Adipocyte (in vitro differentiated cells): ENCODE measurements around the gene HYAL3.
A peak's percentile ranks its signal among the peaks of the same experiment; 100 is the strongest.
"Not testable (repeated sequence)": the region's sequence is repeated elsewhere in the genome, so short reads cannot be mapped to it uniquely, and the experiment has no call there.

Experiments
- DNase-seq: peaks from one replicate; pipeline ENCODE4 v3.0.0-alpha.2; 2015; ENCODE audit warnings: low read depth
- H3K27me3 ChIP-seq: replicated peaks from 2 replicates; pipeline ENCODE4 v1.7.0; 2013; ENCODE audit warnings: mild to moderate bottlenecking, low read length, moderate library complexity; ENCODE audit not compliant: control insufficient read depth, insufficient read depth
- H3K36me3 ChIP-seq: 2 replicates; pipeline ENCODE4 v1.7.0; 2013; ENCODE audit warnings: low read length, mild to moderate bottlenecking, moderate library complexity; ENCODE audit not compliant: control insufficient read depth, insufficient read depth, severe bottlenecking
- H3K4me1 ChIP-seq: 2 replicates; pipeline ENCODE4 v1.7.0; 2013; ENCODE audit warnings: mild to moderate bottlenecking, low read length, moderate library complexity; ENCODE audit not compliant: control insufficient read depth, insufficient read depth
- H3K4me3 ChIP-seq: 2 replicates; pipeline ENCODE4 v1.7.0; 2013; ENCODE audit warnings: mild to moderate bottlenecking, low read length, moderate library complexity
- H3K9ac ChIP-seq: 2 replicates; pipeline ENCODE4 v1.7.0; 2013; ENCODE audit warnings: mild to moderate bottlenecking, low read length, moderate library complexity
- H3K9me3 ChIP-seq: 2 replicates; pipeline ENCODE4 v1.7.0; 2013; ENCODE audit warnings: mild to moderate bottlenecking, low read length, moderate library complexity; ENCODE audit not compliant: control insufficient read depth

HYAL3 gene

DNA sequence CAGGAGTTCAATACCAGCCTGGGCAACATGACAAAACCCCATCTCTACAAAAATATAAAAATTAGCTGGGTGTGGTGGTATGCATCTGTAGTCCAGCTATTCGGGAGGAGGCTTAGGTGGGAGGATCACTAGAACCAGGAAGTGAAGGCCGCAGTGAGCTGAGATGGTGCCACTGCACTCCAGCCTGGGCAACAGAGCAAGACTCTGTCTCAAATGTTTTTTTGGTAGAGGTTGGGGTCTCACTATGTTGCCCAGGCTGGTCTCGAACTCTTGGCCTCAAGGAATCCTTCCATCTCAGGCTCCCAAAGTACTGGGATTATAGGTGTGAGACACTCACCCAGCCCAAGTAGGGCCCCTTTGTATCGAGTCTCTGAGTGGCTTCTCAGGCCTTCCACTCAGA, 5.1 kb downstream of the HYAL3 start:
- peaks cover 29% of the 10 kb centered on the region for H3K4me1 ChIP-seq
- H3K27me3 ChIP-seq, result no peaks in the 10 kb centered on the region
- no peaks in the 10 kb centered on the region for H3K9me3 ChIP-seq
- H3K9ac ChIP-seq, result no peak overlapping the region
- H3K36me3 ChIP-seq, result peaks cover 17% of the 10 kb centered on the region
- no peak overlapping the region for H3K4me3 ChIP-seq
- DNase-seq, result no peak

- Histone ChIP-seq H3K36me3 (peaks cover 26% of the 10 kb centered on the region), H3K9ac (peak overlapping the region; percentile 92), H3K4me1 (peaks cover 23% of the 10 kb centered on the region), H3K27me3 (no peaks in the 10 kb centered on the region), H3K9me3 (no peaks in the 10 kb centered on the region), H3K4me3 (peak overlapping the region; percentile 73)
- DNase-seq, result no peak
Measured at GRCh38 chr3:50293079-50293801, 6.0 kb downstream of the HYAL3 start.

GRCh38 chr3:50292159-50293078, 6.8 kb downstream of the HYAL3 start, which contains the start of gene IFRD2:
TSS of gene IFRD2 (minus strand) at chr3:50292429. CDS start at chr3:50292274, 155 bp downstream.
- peaks cover 18% of the 10 kb centered on the region for H3K4me1 ChIP-seq
- no peaks in the 10 kb centered on the region for H3K27me3 ChIP-seq
- H3K4me3 ChIP-seq, result peak within 1 kb of the TSS; percentile 95
- peak within 1 kb of the TSS; percentile 92 for H3K9ac ChIP-seq
- no peaks in the 10 kb centered on the region for H3K9me3 ChIP-seq
- peaks cover 34% of the 10 kb centered on the region for H3K36me3 ChIP-seq
- DNase-seq, result peak; percentile 99

DNA sequence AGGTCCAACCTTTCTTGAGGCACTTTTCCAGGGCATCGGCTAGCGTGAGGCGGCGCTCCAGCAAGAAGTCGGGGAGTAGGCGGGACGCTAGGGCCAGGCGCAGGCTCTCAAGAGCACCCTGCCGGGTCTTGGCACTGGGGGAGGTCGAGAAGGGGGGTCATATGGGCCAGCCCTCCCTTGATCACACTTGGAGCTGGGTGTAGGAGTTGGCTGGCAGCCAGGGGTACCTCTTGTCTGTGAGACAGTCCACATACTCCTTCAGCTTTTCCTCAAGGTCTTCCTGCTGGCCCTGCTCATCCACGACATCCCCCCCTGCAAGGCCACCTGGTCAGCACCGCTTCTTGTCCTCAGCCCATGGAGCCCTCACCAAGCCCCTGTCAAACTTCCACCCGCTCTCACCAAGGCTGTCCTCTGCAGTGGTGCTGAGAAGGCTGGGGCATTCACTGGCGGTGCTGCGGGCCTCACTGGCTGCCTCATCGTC, 9.0 kb downstream of the HYAL3 start:
- Histone ChIP-seq H3K27me3 (no peaks in the 10 kb centered on the region), H3K4me1 (peaks cover 18% of the 10 kb centered on the region), H3K4me3 (no peak overlapping the region), H3K9me3 (no peaks in the 10 kb centered on the region), H3K36me3 (peaks cover 43% of the 10 kb centered on the region), H3K9ac (no peak overlapping the region)
- no peak for DNase-seq

DNA sequence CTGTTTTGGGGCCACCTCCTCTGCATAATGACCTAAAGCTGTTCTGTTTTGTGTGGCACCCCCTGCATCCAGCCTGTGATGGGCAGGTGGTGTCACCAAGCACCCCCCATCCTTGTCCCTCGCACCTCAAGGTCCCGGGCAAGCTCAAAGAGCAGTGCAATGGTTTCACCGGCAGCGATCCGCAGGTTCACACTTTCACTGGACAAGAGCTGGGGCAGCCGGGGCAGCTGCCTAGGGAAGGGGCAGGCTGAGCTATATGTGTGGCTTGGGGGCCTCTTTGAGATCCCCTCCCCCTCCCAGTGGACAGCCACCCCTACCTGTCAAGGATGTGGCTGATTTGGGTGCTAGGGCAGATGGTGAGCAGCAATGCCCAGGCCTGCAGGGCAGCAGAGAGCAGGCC, 10.1 kb downstream of the HYAL3 start:
- Histone ChIP-seq H3K9me3 (no peaks in the 10 kb centered on the region), H3K9ac (no peak overlapping the region), H3K4me1 (peaks cover 18% of the 10 kb centered on the region), H3K36me3 (peaks cover 43% of the 10 kb centered on the region), H3K4me3 (no peak overlapping the region), H3K27me3 (no peaks in the 10 kb centered on the region)
- DNase-seq, result no peak

- Histone ChIP-seq H3K36me3 (peaks cover 43% of the 10 kb centered on the region), H3K4me1 (peaks cover 17% of the 10 kb centered on the region), H3K27me3 (no peaks in the 10 kb centered on the region), H3K9ac (no peak overlapping the region), H3K4me3 (no peak overlapping the region), H3K9me3 (no peaks in the 10 kb centered on the region)
- no peak for DNase-seq
Measured at GRCh38 chr3:50288387-50289007, 10.7 kb downstream of the HYAL3 start.

DNA sequence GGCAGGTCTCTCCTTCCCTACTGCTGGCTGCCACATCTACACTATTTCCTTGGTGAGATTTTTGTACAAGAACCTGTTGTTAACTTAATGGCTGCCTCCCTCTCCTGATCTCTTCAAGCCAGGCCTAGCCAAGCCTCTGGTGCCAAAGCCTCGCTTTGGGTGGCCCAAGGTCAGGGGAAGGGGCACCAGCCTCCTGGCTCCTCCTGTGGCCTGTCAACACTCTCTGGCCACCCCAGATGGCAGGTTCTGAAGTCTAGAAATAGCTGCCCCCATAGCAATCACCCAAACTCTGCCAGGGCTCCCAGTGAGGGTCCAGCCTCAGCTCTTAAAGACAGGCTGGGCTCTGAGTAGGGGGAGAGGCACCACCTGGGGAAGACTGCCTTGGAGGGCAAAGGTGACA, 11.9 kb downstream of the HYAL3 start:
- H3K4me3 ChIP-seq, result no peak overlapping the region
- no peaks in the 10 kb centered on the region for H3K9me3 ChIP-seq
- no peak overlapping the region for H3K9ac ChIP-seq
- peaks cover 43% of the 10 kb centered on the region for H3K36me3 ChIP-seq
- no peaks in the 10 kb centered on the region for H3K27me3 ChIP-seq
- no peak for DNase-seq
- peaks cover 7% of the 10 kb centered on the region for H3K4me1 ChIP-seq

- Histone ChIP-seq H3K27me3 (no peaks in the 10 kb centered on the region), H3K4me1 (peaks cover 6% of the 10 kb centered on the region), H3K4me3 (no peak overlapping the region), H3K9me3 (no peaks in the 10 kb centered on the region), H3K36me3 (peaks cover 43% of the 10 kb centered on the region), H3K9ac (no peak overlapping the region)
- no peak for DNase-seq
Measured at GRCh38 chr3:50286322-50287227, 12.6 kb downstream of the HYAL3 start.

GRCh38 chr3:50284121-50284520, 15.1 kb downstream of the HYAL3 start:
- not testable (repeated sequence) for H3K9me3 ChIP-seq, H3K27me3 ChIP-seq, H3K4me1 ChIP-seq, DNase-seq, H3K4me3 ChIP-seq, H3K9ac ChIP-seq
- peaks cover 26% of the 10 kb centered on the region for H3K36me3 ChIP-seq

DNA sequence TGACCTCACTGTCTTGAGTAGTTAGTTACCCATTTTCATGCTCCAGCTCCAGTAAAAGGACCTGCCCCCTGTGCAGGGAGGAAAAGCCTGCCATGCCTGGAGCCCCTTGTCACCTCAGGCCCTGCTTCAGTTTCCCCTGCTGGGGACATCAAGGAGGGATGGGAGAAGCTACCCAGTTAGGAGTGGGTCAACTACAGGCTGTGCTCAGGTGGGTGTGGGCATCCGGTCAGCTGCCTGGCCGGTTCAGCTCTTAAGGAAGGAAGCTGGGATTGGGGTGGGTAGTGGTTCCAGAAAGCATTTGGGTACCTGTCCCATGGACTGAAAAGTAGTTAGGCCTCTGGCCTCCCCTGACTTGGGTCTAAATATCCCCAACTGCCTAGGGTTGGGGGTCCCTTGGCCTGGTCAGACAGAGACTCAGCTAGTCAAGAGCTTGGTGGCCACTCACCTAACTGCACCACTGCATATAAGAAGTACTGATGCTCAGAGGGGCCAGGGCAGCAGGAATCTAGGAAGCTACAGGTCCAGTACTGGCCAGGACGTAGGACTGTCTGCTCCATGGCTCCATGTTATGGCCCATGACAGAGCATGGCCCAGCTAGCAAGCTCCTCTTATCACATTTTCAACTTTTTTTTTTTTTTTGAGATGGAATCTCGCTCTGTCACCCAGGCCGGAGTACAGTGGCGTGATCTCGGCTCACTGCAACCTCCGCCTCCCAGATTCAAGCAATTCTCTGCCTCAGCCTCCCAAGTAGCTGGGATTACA, 19.8 kb downstream of the HYAL3 start:
- H3K9me3 ChIP-seq, result no peaks in the 10 kb centered on the region
- H3K9ac ChIP-seq, result no peak overlapping the region
- H3K4me1 ChIP-seq, result no peaks in the 10 kb centered on the region
- H3K4me3 ChIP-seq, result no peak overlapping the region
- no peaks in the 10 kb centered on the region for H3K36me3 ChIP-seq
- DNase-seq, result no peak
- H3K27me3 ChIP-seq, result peaks cover 1% of the 10 kb centered on the region
